GM10266 (cell line): ENCODE measurements around the gene RNF126.

Experiments used
- DNase-seq: peaks from one replicate; pipeline ENCODE4 v3.0.0; 2012; ENCODE audit errors: extremely low spot score
- TF ChIP-seq, protein P1 (sequence below): IDR thresholded peaks from 2 replicates; pipeline ENCODE4 v1.5.1; 2012; ENCODE audit warnings: mild to moderate bottlenecking, low read depth; ENCODE audit not compliant: control insufficient read depth, insufficient read depth; ENCODE audit errors: missing control alignments

The RNF126 gene

GRCh38 chr19:617551-618246 is 45.3 kb downstream of the RNF126 start:
- DNase-seq: peak; percentile 38

GRCh38 chr19:616747-617526 is 46.1 kb downstream of the RNF126 start:
- DNase-seq: peak; percentile 36
- TF ChIP-seq, protein P1, sequence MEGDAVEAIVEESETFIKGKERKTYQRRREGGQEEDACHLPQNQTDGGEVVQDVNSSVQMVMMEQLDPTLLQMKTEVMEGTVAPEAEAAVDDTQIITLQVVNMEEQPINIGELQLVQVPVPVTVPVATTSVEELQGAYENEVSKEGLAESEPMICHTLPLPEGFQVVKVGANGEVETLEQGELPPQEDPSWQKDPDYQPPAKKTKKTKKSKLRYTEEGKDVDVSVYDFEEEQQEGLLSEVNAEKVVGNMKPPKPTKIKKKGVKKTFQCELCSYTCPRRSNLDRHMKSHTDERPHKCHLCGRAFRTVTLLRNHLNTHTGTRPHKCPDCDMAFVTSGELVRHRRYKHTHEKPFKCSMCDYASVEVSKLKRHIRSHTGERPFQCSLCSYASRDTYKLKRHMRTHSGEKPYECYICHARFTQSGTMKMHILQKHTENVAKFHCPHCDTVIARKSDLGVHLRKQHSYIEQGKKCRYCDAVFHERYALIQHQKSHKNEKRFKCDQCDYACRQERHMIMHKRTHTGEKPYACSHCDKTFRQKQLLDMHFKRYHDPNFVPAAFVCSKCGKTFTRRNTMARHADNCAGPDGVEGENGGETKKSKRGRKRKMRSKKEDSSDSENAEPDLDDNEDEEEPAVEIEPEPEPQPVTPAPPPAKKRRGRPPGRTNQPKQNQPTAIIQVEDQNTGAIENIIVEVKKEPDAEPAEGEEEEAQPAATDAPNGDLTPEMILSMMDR: no peak

More at GRCh38 chr19:617551-618246, 45.3 kb downstream of the RNF126 start:
- TF ChIP-seq, protein P1: no peak

DNA sequence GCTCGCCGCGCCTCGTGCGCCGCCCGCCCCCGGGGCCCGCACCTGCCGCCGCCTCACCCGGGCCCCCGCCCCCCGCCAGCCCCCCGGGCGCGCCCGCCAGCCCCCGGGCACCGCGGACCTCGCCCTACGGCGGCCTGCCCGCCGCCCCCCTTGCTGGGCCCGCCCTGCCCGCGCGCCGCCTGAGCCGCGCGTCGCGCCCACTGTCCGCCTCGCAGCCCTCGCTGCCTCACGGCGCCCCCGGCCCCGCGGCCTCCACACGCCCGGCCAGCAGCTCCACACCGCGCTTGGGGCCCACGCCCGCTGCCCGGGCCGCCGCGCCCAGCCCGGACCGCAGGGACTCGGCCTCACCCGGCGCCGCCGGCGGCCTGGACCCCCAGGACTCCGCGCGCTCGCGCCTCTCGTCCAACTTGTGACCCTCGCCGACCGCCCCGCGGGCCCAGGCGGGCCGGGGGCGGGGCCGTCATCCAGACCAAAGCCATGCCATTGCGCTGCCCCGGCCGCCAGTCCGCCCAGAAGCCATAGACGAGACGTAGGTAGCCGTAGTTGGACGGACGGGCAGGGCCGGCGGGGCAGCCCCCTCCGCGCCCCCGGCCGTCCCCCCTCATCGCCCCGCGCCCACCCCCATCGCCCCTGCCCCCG is 46.8 kb downstream of the RNF126 start:
- no peak for DNase-seq
- TF ChIP-seq, protein P1: no peak

DNA sequence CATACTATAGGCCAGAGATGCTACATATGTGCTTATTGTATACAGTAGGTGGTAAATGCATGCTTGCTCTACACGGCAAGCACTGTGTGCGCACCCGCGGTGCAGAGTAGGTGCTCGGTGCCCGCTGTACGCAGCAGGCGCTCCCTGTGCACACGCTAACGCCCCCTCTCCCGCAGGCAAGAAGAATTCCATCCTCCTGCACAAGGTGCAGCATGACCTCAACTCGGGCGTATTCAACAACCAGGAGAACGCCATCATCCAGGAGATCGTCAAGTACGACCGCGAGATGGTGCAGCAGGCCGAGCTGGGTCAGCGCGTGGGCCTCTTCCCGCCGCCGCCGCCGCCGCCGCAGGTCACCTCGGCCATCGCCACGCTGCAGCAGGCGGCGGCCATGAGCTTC is 47.4 kb downstream of the RNF126 start:
- TF ChIP-seq, protein P1: no peak
- no peak for DNase-seq

DNA sequence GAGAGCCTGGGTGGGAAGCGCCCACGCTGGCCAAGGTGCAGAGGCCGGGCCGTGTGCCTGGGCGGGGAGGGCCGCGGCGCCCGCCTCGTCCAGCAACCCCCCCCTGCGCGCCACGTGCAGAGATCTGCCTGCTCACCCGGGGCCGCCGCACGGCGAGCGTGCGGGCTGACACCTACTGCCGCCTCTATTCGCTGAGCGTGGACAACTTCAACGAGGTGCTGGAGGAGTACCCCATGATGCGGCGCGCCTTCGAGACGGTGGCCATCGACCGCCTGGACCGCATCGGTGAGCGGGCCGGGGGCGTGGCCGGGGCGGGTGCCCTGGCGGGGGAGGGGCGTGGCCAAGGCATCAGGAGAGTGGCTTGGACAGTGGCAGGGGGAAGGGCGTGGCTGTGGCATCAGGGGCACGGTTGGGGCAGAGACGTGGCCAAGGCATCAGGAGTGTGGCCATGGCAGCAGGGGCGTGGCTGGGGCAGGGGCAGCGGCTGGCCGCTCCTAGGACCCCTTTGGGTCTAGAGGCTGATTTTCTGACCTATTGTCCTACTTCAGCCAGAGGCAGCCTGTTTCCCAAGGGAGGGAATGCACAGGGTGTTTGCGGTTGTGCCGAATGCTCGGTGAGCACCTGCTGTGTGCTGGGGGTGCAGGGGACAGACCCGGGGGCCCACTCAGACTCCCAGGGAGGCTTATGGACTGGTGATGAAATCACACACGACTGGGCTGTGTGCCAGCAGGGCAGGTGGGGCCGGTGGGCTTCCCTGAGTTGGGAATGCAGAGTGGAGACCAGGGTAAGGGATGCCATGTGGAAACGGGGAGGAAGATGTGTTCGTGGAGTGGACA is 49.1 kb downstream of the RNF126 start:
- no peak for DNase-seq
- TF ChIP-seq, protein P1: no peak

DNA sequence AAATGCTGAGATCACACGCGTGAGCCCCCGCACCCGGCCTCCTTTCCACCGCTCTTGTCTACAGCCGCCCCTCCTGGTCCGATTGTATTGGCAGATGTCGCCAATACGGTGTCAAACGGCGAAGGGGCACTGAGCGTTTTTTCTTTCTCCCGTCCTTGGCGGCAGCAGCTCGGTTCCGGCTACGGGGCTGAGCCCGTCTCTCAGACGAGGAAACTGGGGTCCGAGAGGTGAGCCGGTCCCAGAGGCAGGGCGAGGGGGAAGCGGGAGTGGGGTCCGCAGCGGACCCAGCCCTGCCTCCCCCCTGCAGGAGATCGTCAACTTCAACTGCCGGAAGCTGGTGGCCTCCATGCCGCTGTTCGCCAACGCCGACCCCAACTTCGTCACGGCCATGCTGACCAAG is 50.1 kb downstream of the RNF126 start:
- TF ChIP-seq, protein P1: no peak
- DNase-seq: no peak
